H7 (cell line): ENCODE results near the gene ZNF678. TPM values are rescaled to one million over a fixed set of nuclear protein-coding genes. Genes with fewer than 3 reads are reported as not detected.
A peak's percentile ranks its signal among the peaks of the same experiment; 100 is the strongest.
"Not testable (repeated sequence)": the region's sequence is repeated elsewhere in the genome, so short reads cannot be mapped to it uniquely, and the experiment has no call there.

Experiments used
- DNase-seq: peaks from one replicate; pipeline ENCODE4 v3.0.0; 2012
- H3K27me3 ChIP-seq: 2 replicates; pipeline ENCODE4 v1.6.0; 2011; ENCODE audit warnings: mild to moderate bottlenecking, low read length; ENCODE audit not compliant: control insufficient read depth, insufficient read depth
- H3K36me3 ChIP-seq: replicated peaks from 2 replicates; pipeline ENCODE4 v1.5.1; 2011; ENCODE audit warnings: low read length; ENCODE audit not compliant: control insufficient read depth, insufficient read depth
- H3K4me3 ChIP-seq: 2 replicates; pipeline ENCODE4 v1.5.1; 2011; ENCODE audit warnings: low read depth, mild to moderate bottlenecking, control low read depth, low read length, moderate library complexity; ENCODE audit not compliant: insufficient read depth
- total RNA-seq: library from RNA; depleted of rRNA; stranded (reverse); fragments of >200 nt; shearing (Covaris generic); gene quantifications from 2 replicates; pipeline ENCODE4 v1.2.3, GENCODE V29; 2014

Gene ZNF678
- total RNA-seq, 1 experiment from 2014 or later: 21.9 TPM

- peaks cover 13% of the 10 kb centered on the region for H3K27me3 ChIP-seq
- DNase-seq: no peak
- H3K4me3 ChIP-seq: no peak overlapping the region
- H3K36me3 ChIP-seq: no peaks in the 10 kb centered on the region
Observed at GRCh38 chr1:227546059-227546458, 17.3 kb upstream of the ZNF678 start.

DNA sequence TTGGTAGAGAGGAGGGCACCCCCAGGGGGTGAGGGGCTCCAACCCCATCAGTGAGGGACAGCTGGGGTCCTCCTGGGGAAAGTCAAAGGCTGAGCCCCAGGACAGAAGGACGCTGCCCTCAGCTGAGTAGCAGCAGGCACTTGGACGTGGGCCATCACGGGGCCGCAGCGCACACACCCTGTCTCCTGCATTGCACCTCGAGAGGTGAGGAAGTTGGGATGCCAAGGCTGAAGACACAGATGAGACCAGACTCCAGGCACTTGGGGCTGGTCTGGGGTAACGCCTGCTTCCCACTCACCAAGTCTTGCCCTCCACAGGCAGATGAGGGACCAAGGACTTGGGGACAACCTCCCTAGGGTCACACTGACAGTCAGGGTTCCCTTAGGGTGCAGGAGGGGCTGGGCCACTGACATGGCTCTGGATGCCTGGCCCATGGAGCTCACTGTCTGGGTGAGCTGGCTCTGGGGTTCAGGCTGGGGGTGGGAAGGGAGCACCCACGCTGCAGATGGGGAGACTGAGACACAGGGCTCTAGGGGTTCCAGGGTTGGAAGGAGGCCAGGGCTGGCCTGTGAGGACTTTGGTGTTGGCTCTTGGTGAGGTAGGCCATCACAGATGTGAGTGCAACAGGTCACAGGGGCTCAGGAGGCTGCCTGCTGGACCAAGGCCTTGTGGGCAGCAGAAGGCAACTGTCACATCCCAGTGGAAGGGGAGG is 16.6 kb upstream of the ZNF678 start:
- DNase-seq: peak; percentile 16
- H3K27me3 ChIP-seq: peaks cover 6% of the 10 kb centered on the region

DNA sequence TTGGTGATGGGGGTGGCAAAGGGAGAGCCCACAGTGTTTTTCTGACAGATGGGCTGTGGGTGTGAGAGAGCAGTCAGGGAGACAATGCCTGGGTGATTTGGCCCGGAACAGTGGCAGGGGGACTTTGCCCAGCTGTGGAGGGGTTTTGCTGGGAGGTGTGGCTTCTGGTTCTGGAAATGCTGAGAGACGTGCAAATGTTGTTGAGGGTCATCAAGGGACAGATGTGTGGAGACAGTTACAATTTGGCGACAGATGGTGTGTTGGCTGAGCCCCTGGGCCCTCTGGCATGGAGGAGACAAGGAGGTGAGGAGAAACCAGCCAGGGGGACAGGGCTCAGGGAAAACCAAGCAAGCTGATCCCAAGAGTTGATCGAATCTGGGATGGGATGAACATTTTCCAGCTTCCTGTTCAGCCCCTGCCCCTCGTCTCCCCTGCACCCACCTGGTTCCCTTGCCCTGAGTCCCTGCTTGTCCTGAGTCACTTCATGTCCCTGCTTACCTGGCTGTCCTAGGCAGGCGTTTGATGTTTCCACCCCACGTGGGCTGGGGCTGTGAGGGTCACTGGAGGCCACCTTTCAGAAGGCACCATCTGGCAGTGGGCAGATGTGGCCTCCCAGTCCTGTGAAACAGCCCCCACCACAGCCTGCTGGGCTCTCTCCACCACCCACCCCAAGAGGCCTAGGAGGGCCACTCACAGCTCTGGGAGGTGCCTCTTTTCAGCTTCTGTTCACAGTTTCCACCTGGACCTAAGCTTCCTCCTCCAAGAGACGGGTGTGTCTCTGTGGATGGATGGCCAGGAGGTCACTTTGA is 15.8 kb upstream of the ZNF678 start:
- Histone ChIP-seq H3K27me3 (no peaks in the 10 kb centered on the region; the same call in 1 of the 2 replicates), H3K4me3 (no peak overlapping the region), H3K36me3 (no peaks in the 10 kb centered on the region)
- DNase-seq: no peak

More for the DNA sequence above, 16.6 kb upstream of the ZNF678 start:
- H3K4me3 ChIP-seq: no peak overlapping the region
- no peaks in the 10 kb centered on the region for H3K36me3 ChIP-seq

GRCh38 chr1:227548119-227548397 is 15.3 kb upstream of the ZNF678 start:
- H3K4me3 ChIP-seq: no peak overlapping the region
- DNase-seq: no peak
- no peaks in the 10 kb centered on the region for H3K36me3 ChIP-seq
- H3K27me3 ChIP-seq: no peaks in the 10 kb centered on the region

- H3K4me3 ChIP-seq: no peak overlapping the region
- no peak for DNase-seq
- no peaks in the 10 kb centered on the region for H3K27me3 ChIP-seq
Observed at GRCh38 chr1:227548448-227548847, 14.9 kb upstream of the ZNF678 start.

DNA sequence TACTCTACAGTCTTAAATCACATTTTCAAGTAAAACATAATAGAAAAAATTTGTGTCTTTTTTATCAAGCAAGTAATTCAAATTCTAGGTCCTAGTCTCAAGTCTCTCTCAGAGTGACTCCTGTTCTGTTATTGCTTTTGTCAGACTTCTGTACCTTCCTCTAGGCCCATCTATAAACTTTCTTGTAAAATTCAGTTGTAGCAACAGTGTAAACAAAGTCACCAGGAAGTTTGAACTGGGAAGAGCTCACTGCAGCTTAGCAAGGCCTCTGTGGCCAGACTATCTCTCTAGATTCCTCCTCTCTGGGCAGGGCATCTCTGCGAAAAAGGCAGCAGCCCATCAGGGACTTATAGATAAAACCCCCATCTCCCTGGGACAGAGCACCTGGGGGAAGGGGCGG is 13.5 kb upstream of the ZNF678 start:
- H3K4me3 ChIP-seq: no peak overlapping the region
- H3K36me3 ChIP-seq: no peaks in the 10 kb centered on the region
- DNase-seq: no peak
- no peaks in the 10 kb centered on the region for H3K27me3 ChIP-seq

More at GRCh38 chr1:227548448-227548847, 14.9 kb upstream of the ZNF678 start:
- H3K36me3 ChIP-seq: no peaks in the 10 kb centered on the region

DNA sequence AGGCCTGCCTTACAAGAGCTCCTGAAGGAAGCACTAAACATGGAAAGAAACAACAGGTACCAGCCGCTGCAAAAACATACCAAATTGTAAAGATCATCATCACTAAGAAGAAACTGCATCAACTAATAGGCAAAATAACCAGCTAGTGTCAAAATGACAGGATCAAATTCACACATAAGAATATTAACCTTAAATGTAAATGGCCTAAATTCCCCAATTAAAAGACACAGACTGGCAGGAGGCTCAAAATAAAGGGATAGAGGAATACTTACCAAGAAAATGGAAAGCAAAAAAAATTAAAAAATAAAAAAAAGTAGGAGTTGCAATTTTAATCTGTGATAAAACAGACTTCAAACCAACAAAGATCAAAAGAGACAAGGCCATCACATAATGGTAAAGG is 11.5 kb upstream of the ZNF678 start:
- not testable (repeated sequence) for DNase-seq, H3K4me3 ChIP-seq, H3K27me3 ChIP-seq, H3K36me3 ChIP-seq

- H3K27me3 ChIP-seq: no peaks in the 10 kb centered on the region
- no peak for DNase-seq
- no peaks in the 10 kb centered on the region for H3K36me3 ChIP-seq
- H3K4me3 ChIP-seq: no peak overlapping the region
Observed at GRCh38 chr1:227556288-227556687, 7.1 kb upstream of the ZNF678 start.

- H3K4me3 ChIP-seq: no peak overlapping the region
- no peaks in the 10 kb centered on the region for H3K27me3 ChIP-seq
- peak; percentile 22 for DNase-seq
- no peaks in the 10 kb centered on the region for H3K36me3 ChIP-seq
Observed at GRCh38 chr1:227557962-227558725, 5.2 kb upstream of the ZNF678 start.

DNA sequence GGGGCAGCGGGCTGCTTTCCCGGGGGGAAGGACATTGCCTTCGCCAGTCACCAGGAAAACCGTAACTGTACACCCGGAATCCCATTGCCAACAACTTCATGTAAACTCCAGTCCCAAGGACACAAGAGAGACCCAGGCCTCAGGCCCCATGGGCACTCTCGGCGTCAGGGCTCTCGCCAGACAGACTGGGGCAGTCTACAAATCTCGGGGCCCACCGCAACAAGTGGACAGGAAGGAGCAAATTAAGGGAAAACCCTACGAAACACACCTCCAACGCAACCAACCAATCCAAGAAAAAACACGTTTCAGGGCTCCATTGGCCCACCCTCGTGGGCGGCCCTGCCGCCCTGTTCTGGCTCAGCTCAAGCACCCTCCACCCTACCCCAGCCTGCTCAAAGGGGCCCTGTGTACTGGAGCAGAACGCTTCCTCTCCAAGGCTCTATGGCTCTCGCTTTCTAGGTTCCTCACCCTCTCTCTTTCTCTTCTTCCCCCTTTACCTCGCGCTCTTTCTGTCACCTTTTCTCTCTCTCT is 4.6 kb upstream of the ZNF678 start:
- peak; percentile 19 for DNase-seq
- Histone ChIP-seq H3K36me3 (no peaks in the 10 kb centered on the region), H3K4me3 (no peak overlapping the region), H3K27me3 (no peaks in the 10 kb centered on the region)

GRCh38 chr1:227559499-227559898 is 3.9 kb upstream of the ZNF678 start:
- peak; percentile 22 for DNase-seq
- Histone ChIP-seq H3K4me3 (no peak overlapping the region), H3K36me3 (no peaks in the 10 kb centered on the region), H3K27me3 (no peaks in the 10 kb centered on the region)

DNA sequence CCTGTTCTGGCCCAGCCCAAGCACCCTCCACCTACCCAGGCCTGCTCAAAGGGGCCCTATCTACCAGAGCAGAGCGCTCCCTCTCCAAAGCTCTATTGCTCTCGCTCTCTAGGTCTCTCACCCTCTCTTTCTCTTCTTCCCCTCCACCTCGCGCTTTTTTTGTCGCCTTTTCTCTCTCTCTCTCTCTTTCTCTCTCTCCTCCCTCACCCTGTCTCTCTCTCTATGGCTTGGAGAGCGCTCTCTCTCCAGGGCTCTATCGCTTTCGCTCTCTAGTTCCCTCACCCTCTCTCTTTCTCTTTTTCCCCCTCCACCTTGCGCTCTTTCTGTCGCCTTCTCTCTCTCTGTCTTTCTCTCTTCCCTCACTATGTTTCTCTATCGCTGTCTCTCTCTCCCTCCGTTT is 3.4 kb upstream of the ZNF678 start:
- H3K27me3 ChIP-seq: no peaks in the 10 kb centered on the region
- no peak overlapping the region for H3K4me3 ChIP-seq
- no peak for DNase-seq
- H3K36me3 ChIP-seq: no peaks in the 10 kb centered on the region

GRCh38 chr1:227560393-227561173 is 2.8 kb upstream of the ZNF678 start:
- DNase-seq: peak; percentile 43
- Histone ChIP-seq H3K27me3 (no peaks in the 10 kb centered on the region), H3K4me3 (no peak overlapping the region), H3K36me3 (no peaks in the 10 kb centered on the region)
